ENCODE data around the gene AP5Z1. TPM values are rescaled to one million over a fixed set of nuclear protein-coding genes. Genes with fewer than 3 reads are reported as not detected.

Gene AP5Z1
- total and polyA plus RNA-seq, 2 donors (not counting 1 experiment from before 2014, with no cell fraction given), result 99.7 to 113 TPM

DNA sequence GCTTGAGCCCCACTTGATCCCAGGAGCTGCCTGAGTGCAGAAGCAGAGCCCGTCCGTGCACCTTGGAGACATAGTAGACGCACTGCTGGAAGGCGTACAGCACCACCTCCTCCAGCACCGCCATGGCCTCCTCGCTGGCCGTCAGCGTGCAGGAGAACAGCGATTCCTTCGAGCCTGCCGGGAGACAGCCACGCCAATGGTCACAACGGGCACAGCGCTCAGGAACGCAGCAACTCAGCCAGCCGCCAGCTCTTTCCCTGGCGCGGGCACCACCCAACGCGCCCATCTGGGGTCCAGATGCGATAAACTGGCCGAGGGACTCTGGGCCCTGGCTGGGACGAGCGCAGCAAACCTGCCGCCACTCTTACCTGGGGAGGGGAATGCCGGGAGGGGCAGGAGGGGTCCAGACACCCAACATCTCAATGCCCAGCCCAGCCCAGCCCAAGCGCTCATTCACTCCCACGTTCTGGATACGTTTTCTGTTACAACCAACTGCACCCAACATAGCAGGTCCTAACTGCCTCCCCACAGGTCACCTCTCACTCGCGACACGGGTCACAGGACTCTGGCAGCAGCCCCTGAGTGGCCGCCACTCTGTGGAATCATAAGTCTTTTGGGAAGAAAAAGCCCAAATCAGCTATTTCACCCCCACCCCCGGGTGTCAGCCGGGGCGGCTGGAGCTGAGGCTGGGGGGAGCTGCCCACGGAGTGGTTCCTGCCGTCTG is 41.9 kb downstream of the AP5Z1 start:
- H2AFZ ChIP-seq (ENCODE audit: insufficient read depth, low read depth, low read length, poor library complexity, severe bottlenecking), result no peak overlapping the region
- TF ChIP-seq, protein P1, sequence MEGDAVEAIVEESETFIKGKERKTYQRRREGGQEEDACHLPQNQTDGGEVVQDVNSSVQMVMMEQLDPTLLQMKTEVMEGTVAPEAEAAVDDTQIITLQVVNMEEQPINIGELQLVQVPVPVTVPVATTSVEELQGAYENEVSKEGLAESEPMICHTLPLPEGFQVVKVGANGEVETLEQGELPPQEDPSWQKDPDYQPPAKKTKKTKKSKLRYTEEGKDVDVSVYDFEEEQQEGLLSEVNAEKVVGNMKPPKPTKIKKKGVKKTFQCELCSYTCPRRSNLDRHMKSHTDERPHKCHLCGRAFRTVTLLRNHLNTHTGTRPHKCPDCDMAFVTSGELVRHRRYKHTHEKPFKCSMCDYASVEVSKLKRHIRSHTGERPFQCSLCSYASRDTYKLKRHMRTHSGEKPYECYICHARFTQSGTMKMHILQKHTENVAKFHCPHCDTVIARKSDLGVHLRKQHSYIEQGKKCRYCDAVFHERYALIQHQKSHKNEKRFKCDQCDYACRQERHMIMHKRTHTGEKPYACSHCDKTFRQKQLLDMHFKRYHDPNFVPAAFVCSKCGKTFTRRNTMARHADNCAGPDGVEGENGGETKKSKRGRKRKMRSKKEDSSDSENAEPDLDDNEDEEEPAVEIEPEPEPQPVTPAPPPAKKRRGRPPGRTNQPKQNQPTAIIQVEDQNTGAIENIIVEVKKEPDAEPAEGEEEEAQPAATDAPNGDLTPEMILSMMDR (IDR thresholded peaks at IDR 0.05), result no peak
- TF ChIP-seq EZH2 (IDR thresholded peaks at IDR 0.05; ENCODE audit: borderline replicate concordance, insufficient read depth, low read depth, low read length, poor library complexity, severe bottlenecking), result no peak
- WGBS (ENCODE audit: insufficient coverage), result 95% methylated on average over 33 of the region's 38 CpGs
- Mint-ChIP-seq H3K27ac (no peak overlapping the region), H3K9me3 (ENCODE audit: insufficient read depth) (no peaks in the 10 kb centered on the region), H3K4me3 (no peak overlapping the region), H3K4me1 (no peaks in the 10 kb centered on the region), H3K27me3 (peaks cover 25% of the 10 kb centered on the region)
- H3K4me1 ChIP-seq (ENCODE audit: control insufficient read depth in 2 of 2, insufficient read depth in 2 of 2, low read length in 2 of 2), result no peaks in the 10 kb centered on the region
- H3K27ac ChIP-seq (ENCODE audit: low read length in 2 of 2), result no peak overlapping the region
- DNase-seq, result no peak
- peaks cover 0 to 36% (median 6%) of the 10 kb centered on the region in 4 experiments for H3K27me3 ChIP-seq (replicated peaks in 1 of 4; ENCODE audit: control extremely low read depth in 1 of 4, control insufficient read depth in 3 of 4, insufficient read depth in 4 of 4, low read length in 3 of 4)
- no peaks in the 10 kb centered on the region for H4K20me1 ChIP-seq (ENCODE audit: control insufficient read depth, insufficient read depth, low read length, poor library complexity, severe bottlenecking)
- no peaks in the 10 kb centered on the region for H3K79me2 ChIP-seq (ENCODE audit: control insufficient read depth, insufficient read depth, low read length)
- intact Hi-C loops (cut with micrococcal nuclease), result no loop called here
- POLR2A ChIA-PET, result no interaction called here
- H3K4me3 ChIP-seq (ENCODE audit: control extremely low read depth in 1 of 5, extremely low read depth in 1 of 5, insufficient read depth in 1 of 5, low read depth in 2 of 5, low read length in 4 of 5), result no peak overlapping the region
- no peak for ATAC-seq (ENCODE audit: low read depth)
- no peak overlapping the region for H3K9ac ChIP-seq (ENCODE audit: low read length)
- H3K36me3 ChIP-seq (replicated peaks in 1 of 2; ENCODE audit: control extremely low read depth in 1 of 2, control insufficient read depth in 1 of 2, extremely low read depth in 1 of 2, insufficient read depth in 2 of 2, low read length in 1 of 2), result no peaks in the 10 kb centered on the region
- CTCF ChIA-PET, result no interaction called here
- no peak overlapping the region for H3K4me2 ChIP-seq (replicated peaks; ENCODE audit: low read depth, low read length, poor library complexity, severe bottlenecking)
- H3K9me3 ChIP-seq (ENCODE audit: control extremely low read depth in 1 of 3, control insufficient read depth in 2 of 3, insufficient read depth in 1 of 3, low read length in 2 of 3), result peaks cover 0 to 22% (median 2%) of the 10 kb centered on the region in 3 donors

DNA sequence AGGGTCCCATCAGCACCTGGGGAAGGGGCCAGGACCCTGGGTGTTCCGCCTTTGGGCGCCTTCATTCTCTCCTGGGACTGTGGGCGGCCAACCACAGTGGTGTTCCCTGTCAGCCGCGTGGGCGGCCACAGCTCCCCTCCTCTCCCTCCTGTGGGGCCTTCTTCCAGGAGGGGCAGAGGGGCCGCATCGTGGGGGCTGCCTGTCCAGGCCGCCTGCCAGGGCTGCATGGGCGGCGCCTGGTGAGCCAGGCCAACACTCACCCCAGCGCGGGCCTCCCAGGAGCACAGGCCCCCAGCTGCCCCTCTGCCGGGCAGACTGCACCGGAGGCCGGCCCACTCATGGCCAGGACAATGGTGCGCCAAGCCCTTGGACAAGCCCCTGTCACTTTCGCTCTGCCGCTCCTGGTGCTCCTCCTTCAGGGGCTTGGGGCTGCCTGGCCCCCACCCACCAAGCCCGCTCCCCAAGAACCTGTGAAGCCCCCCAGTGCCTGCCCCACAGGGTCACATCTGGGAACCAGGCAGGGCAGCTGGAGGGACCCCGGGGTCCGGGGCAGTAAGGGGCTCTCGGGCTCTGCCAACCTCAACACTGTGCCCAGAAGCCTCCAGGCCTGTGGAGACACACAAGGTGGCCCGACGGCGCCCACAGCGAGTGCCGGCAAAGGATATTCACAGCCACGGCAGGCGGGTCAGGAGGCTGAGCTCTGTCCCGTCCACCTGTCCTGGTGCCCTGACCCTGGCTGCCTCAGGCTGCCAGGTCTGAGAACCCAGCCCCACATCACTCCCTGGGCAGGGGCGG is 42.8 kb downstream of the AP5Z1 start:
- Mint-ChIP-seq H3K4me3 (no peak overlapping the region), H3K4me1 (no peaks in the 10 kb centered on the region), H3K27me3 (peaks cover 23% of the 10 kb centered on the region), H3K27ac (no peak overlapping the region), H3K9me3 (ENCODE audit: insufficient read depth) (no peaks in the 10 kb centered on the region)
- Histone ChIP-seq H3K27me3 (replicated peaks in 1 of 4; ENCODE audit: control extremely low read depth in 1 of 4, control insufficient read depth in 3 of 4, insufficient read depth in 4 of 4, low read length in 3 of 4) (peaks cover 0 to 29% (median 4%) of the 10 kb centered on the region in 4 experiments), H4K20me1 (ENCODE audit: control insufficient read depth, insufficient read depth, low read length, poor library complexity, severe bottlenecking) (no peaks in the 10 kb centered on the region), H3K9ac (ENCODE audit: low read length) (no peak overlapping the region), H3K4me3 (ENCODE audit: control extremely low read depth in 1 of 5, extremely low read depth in 1 of 5, insufficient read depth in 1 of 5, low read depth in 2 of 5, low read length in 4 of 5) (no peak overlapping the region), H2AFZ (ENCODE audit: insufficient read depth, low read depth, low read length, poor library complexity, severe bottlenecking) (no peak overlapping the region), H3K79me2 (ENCODE audit: control insufficient read depth, insufficient read depth, low read length) (no peaks in the 10 kb centered on the region), H3K27ac (ENCODE audit: low read length in 2 of 2) (no peak overlapping the region), H3K4me1 (ENCODE audit: control insufficient read depth in 2 of 2, insufficient read depth in 2 of 2, low read length in 2 of 2) (no peaks in the 10 kb centered on the region), H3K4me2 (replicated peaks; ENCODE audit: low read depth, low read length, poor library complexity, severe bottlenecking) (no peak overlapping the region), H3K36me3 (replicated peaks in 1 of 2; ENCODE audit: control extremely low read depth in 1 of 2, control insufficient read depth in 1 of 2, extremely low read depth in 1 of 2, insufficient read depth in 2 of 2, low read length in 1 of 2) (no peaks in the 10 kb centered on the region), H3K9me3 (ENCODE audit: control extremely low read depth in 1 of 3, control insufficient read depth in 2 of 3, insufficient read depth in 1 of 3, low read length in 2 of 3) (peaks cover 0 to 17% (median 0%) of the 10 kb centered on the region in 3 donors)
- DNase-seq, result no peak
- TF ChIP-seq, protein P1 (IDR thresholded peaks at IDR 0.05), result no peak
- TF ChIP-seq EZH2 (IDR thresholded peaks at IDR 0.05; ENCODE audit: borderline replicate concordance, insufficient read depth, low read depth, low read length, poor library complexity, severe bottlenecking), result no peak
- CTCF ChIA-PET, result no interaction called here
- intact Hi-C loops (cut with micrococcal nuclease), result no loop called here
- POLR2A ChIA-PET, result no interaction called here
- no peak for ATAC-seq (ENCODE audit: low read depth)
- 80% methylated on average over 31 of the region's 32 CpGs for WGBS (ENCODE audit: insufficient coverage)

Data from B cell (primary cell).